GM12891 (cell line): Measurements from ENCODE around the gene SFRP5.

Experiments
- PAX5 ChIP-seq: IDR thresholded peaks from 2 replicates; pipeline ENCODE4 v1.6.1; 2011; ENCODE audit warnings: low read length, moderate library complexity, mild to moderate bottlenecking; ENCODE audit not compliant: insufficient read depth, severe bottlenecking
- POLR2A ChIP-seq: IDR thresholded peaks from 2 replicates; pipeline ENCODE4 v1.6.1; 2011; ENCODE audit warnings: low read depth, low read length, control low read depth
- POLR2AphosphoS5 ChIP-seq: IDR thresholded peaks from 2 replicates; pipeline ENCODE4 v1.6.1; 2011; ENCODE audit warnings: low read depth, low read length, control low read depth
- POU2F2 ChIP-seq: IDR thresholded peaks from 2 replicates; pipeline ENCODE4 v1.6.1; 2011; ENCODE audit warnings: low read depth, mild to moderate bottlenecking, control low read depth, low read length, moderate library complexity
- SPI1 ChIP-seq: IDR thresholded peaks from 2 replicates; pipeline ENCODE4 v1.6.1; 2011; ENCODE audit warnings: low read depth, low read length, control low read depth
- TAF1 ChIP-seq: IDR thresholded peaks from 2 replicates; pipeline ENCODE4 v1.6.1; 2011; ENCODE audit warnings: low read depth, low read length, control low read depth

- TF ChIP-seq TAF1 (no peak), POLR2AphosphoS5 (no peak), POLR2A (no peak), SPI1 (no peak), PAX5 (no peak), POU2F2 (no peak)
Observed at GRCh38 chr10:97784200-97784810, 12.5 kb upstream of the SFRP5 start.
